Fibroblast of upper back skin (primary cell): ENCODE measurements around the gene OSBPL10.
A peak's percentile ranks its signal among the peaks of the same experiment; 100 is the strongest.
"Not testable (repeated sequence)": the region's sequence is repeated elsewhere in the genome, so short reads cannot be mapped to it uniquely, and the experiment has no call there.

Experiments
- DNase-seq: peaks from one replicate; pipeline ENCODE4 v3.0.0-alpha.2; 2013

Gene OSBPL10

DNA sequence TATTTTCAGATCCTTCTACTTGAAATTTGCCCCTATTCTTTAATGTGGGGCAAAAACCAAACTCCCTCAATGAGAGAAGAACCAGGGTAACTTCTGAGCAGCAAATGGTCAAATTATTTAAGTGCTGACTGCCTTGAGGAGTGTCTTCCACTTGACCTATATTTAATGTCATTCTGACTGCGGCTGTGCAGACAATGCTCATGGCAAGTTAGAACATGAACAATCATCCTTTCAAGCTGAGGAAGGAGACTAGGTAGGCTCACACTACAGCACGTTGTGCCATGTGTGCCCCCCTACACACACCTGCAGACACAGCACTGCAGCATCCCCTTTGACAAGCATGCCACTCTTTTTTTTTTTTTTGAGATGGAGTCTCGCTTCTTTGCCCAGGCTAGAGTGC is 98.2 kb downstream of the OSBPL10 start:
- no peak for DNase-seq

GRCh38 chr3:31882431-31882830 is 98.6 kb downstream of the OSBPL10 start:
- no peak for DNase-seq

DNA sequence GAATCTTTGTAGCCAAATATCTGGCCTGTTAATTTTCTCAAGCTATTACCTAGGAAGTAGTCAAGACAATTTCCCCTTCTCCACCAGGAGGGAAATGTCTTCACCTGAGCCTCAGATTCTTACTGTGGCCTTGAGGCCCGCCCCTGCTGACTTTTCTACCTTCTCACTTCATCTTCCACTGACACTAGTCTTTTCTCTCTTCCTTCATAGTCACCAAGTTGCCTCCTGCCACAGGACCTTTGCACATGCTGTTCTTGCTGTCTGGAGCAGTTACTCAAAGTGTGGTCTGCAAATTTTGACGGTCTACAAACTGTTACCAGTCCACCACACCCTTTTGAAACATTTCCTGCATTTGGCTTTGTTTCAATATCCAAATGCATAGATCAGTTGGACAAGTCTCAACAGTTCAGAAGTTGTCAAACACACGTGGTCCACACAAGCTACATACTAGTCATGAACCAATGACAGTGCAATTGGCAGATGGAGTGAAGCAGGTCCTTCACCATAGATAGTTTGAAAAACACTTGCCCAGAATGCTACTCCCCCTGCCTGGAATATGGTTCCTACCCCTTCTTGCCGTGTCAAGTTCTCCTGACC is 100.5 kb downstream of the OSBPL10 start:
- no peak for DNase-seq

DNA sequence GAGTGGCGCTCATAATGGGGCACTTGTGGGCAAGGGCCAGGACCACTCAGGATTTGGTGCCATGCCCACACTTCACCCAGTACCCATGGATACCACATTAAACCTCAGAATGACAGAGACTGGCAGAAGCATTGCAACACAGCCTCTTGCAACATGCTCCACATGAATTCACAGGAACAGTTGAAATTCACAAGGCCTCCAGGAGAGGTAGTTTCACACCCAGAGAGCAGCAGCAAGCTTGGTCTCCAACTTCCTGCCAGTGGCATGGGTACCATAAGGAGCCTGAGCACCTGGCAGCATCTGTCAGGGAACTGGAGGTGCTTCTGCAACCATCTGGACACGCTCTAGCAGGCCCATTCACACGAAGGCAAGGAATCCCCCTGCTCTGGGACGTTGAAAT is 101.0 kb downstream of the OSBPL10 start:
- no peak for DNase-seq

DNA sequence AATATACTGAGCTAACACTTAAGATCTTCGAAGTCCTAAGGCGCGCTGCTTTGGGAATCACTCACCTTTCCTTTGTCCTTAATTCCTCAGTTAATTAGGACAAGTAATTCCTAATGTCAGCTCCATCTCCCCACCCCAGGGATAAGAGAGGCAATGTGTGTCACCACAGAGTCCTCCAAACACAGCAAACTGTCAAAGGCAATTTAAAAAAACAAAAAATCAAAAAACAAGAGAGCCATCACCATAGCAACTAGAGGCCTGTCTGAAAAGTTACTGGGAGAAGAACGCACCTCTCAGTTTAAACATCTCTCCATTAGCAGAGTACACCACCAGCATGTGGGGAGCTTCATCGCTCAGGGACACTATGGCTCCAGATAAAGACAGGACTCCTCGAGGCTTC is 101.7 kb downstream of the OSBPL10 start:
- no peak for DNase-seq

DNA sequence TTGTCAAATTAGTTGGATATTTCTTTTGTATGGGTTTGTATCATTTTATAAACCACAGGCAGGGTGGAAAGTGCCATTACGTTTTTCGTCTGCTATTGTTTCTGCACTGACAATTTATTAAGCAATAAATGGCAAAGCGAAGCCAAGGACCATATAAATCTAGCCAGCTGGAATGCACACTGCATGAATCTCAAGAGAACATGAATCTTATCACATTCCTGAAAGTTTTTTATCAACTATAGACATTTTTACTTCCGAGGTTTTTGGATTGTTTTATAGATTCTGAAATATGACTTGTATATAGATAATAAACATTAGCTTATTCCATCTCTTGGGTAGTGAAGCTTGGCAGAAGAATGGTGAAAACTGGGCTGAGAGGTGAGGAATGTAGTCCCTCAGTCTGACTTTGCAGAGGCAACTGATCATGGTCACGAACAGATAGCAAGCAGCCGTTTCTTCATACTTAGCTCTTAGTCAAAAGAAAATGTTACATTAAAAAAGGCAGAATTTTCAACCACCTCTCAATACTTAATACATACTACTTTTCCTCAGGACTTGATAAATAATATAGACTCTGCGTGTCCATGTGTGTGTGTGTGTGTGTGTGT is 102.7 kb downstream of the OSBPL10 start:
- peak; percentile 84 for DNase-seq

DNA sequence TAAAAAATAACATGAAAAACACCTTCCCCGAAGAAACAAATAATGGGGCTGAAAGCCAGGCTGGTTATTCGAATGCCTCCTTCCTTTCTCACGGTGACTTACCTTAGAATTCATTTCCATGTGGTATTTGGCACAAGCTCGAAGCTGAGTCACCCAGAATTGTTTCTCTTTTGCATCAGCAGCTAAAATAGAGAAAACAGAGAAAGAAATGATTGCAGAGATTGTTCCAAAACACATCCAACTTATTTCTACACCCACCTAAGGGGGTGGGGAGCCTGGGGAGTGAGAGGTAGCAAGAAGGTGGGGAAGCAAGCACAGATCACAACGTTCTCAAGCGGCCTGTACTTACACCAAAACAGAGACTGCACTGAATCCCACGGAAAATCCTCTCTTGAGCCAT is 104.7 kb downstream of the OSBPL10 start:
- peak; percentile 81 for DNase-seq

DNA sequence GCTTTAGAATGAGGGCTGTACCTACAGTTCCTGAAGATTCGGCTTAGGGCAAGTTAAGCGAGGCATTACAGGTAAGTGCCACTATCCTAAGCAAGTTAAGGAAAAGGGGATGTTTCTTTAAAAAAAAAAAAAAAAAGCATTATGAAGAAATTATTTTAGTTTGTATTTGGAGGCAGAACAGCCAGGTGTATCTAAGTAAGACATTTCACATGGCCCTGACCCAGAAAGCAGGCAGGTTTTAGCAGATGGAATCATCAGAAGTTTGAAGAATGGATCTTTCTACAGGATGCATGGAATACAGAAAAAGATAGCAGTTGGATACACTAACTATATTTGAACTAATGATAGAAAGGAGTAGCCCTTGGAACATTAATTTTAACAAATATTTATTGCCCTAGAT is 105.6 kb downstream of the OSBPL10 start:
- no peak for DNase-seq

DNA sequence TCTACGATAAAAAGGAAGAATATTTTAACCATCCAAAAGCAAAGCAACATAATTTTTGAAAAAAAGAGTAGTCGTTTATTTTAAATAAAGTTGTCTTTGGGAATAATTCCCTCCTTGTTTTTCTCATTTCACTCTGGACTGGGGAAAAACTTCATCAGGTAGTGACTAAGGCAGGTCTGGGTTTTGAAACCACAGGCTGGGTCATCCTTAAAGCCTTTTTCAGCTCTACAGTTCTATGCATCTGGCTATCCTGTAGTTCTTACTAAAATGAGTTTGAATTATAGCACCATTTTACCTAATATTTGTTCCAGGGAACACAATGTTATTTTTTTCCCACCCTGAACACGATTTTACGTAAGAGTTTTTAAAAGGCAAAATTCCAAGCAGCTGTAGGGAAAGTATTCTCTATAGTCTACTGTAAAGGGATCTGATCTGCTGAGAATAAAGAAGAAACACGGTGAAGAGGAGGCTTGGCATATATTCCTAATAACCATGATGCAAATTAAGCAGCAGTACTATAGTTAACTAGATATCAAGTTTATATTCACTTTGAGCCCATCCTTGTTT is 107.7 kb downstream of the OSBPL10 start:
- DNase-seq: peak; percentile 16

DNA sequence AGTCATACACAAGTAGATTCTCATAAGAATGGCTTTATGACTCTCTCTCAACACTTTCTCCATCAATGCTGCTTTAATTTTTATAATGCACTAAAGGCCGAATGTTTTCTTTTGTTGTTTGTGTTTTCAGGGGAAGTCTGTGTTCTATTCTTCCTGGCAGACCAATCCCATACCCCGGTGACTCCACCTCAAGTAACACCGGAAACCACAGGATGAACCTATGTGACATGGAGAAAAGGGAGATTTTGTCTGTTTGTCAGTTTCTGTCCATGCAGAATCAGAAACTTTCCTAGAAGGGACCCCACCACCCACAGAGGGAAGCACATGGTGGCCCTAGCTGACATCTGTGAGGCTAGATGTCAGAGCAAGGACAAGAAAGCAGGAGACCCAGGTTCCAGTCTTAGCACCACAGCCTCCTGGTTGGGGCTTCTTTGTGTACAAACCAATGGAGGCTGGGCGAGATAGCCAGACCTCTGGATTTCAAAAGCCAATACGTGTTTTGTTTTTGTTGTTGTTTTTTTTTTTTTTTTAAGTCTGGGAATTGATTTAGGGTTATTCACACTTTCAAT is 109.0 kb downstream of the OSBPL10 start:
- no peak for DNase-seq

DNA sequence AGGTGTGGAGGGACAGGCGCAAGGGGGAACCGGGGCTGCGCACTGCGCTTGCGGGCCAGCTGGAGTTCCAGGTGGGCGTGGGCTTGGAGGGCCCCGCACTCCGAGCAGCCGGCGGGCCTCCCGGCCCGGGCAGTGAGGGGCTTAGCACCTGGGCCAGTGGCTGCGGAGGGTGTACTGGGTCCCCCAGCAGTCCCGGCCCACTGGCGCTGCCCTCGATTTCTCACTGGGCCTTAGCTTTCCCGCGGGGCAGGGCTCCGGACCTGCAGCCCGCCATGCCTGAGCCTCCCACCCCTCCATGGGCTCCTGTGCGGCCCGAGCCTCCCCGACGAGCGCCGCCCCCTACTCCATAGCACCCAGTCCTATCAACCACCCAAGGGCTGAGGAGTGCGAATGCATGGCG is 111.0 kb downstream of the OSBPL10 start:
- DNase-seq: not testable (repeated sequence)

GRCh38 chr3:31868236-31868635 is 112.8 kb downstream of the OSBPL10 start:
- DNase-seq: no peak

DNA sequence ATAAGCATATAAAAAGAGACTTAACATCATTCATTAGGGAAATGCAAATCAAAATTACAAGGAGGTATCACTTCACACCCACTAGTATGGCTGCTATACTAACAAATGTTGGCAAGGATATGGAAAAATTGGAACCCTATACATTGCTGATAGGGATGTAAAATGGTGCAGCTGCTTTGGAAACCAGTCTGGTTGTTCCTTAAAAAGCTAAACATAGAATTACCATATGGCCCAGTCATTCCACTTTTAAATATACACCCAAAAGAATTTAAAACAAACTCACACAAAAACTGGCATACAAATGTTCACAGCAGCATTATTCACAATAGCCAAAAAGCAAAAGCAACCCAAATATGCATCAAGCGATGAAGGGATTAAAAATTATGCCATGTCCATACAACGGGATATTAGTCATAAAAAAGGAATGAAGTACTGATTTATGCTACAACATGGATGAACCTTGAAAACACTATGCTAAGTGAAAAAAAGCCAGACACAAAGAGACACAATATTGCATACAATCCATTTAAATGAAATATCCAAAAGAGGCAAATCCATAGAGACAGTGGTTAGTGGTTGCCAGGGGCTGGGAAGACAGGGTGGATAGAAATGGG is 118.3 kb downstream of the OSBPL10 start:
- DNase-seq: peak; percentile 68

- no peak for DNase-seq
Measured at GRCh38 chr3:31861826-31862225, 119.2 kb downstream of the OSBPL10 start.

- DNase-seq: not testable (repeated sequence)
Measured at GRCh38 chr3:31860642-31861041, 120.4 kb downstream of the OSBPL10 start.

DNA sequence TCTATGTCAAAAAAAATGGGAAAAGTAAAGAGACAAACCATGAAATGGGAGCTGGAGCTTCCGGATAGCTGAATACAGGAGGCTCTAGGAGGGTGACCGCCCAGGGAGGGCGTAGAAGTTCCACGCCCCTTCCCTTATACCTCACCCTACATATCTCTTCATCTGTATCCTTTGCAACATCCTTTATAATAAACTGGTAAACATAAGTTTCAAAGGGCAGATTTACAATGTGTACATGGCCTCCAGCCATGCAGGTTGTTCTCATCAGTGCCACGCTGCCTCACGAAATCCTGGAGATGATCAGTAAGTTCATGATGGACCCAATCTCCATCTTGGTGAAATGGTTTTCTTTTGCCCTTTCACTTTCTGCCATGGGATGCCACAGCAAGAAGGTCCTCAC is 121.8 kb downstream of the OSBPL10 start:
- DNase-seq: no peak

- no peak for DNase-seq
Measured at GRCh38 chr3:31858439-31858838, 122.6 kb downstream of the OSBPL10 start.

DNA sequence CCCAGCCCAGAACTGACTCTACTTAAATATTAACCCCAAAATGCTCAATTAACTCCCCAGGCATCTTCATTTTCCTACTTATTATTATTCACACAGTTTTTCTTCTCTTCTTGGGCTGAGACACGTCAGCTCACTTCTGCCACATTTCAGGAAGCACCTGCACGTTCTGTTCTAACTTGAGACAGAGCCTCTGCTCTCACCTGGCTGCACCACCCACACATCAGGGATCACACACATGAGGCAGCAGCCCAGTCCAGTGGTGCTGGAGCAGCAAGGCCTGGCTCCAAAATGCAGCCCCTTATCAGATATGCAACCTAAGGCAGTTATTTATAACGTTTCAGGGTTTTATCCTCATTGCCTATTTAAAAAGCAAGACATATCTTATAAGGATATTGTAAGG is 127.5 kb downstream of the OSBPL10 start:
- DNase-seq: no peak

- no peak for DNase-seq
Measured at GRCh38 chr3:31851278-31851677, 129.8 kb downstream of the OSBPL10 start.

- DNase-seq: no peak
Measured at GRCh38 chr3:31848911-31849310, 132.2 kb downstream of the OSBPL10 start.

DNA sequence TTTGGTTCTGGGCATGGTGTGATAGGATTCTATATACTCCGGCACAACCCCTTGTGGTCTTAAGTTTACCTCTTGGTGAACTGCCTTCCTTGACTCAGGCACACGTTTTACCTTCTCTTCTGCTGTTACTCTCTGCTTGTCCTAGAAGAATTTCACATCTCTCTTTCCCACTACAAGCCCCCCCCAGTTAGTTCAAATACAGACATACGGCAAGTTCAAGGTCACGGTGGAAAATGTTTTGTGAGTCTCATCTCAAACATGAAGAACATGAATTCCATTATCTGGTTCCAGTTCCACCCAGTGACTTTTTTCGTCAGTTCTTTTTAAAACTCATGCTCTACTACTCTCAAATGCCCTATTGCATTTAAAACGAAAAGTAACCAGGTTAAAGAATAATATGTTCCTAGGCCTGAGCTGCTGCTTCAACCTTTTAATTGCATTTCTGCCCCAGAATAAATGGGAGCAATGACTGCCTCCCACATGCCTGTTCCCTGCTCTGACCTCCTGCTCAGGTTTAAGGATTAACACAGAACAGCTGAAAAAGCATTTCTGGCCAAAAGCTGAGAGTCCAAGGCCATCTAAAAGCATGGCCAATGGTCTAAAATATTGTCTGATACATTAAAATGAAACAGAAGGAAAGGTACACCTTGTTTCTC is 132.8 kb downstream of the OSBPL10 start:
- DNase-seq: no peak

- no peak for DNase-seq
Measured at GRCh38 chr3:31847760-31848159, 133.3 kb downstream of the OSBPL10 start.

DNA sequence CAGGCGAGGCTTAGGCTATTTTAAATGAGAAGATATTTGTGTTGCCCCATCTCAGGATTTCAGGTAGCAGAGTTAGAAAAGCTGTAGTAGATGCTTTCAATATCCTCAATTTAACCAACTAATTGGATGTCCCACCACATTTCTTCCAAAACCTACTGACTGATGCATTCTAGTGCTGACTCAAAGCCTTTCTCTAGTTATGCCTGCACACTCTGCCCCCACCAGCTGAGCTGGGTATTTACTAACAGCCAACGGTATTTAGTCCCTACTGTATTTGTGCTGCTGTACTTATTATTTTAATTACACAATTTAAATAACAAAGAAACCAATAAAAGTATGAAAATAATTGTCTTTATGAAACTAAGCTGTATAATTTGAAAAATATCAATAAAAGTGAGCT is 139.5 kb downstream of the OSBPL10 start:
- DNase-seq: no peak

- no peak for DNase-seq
Measured at GRCh38 chr3:31840252-31840651, 140.8 kb downstream of the OSBPL10 start.
